GM12873 (cell line): ENCODE data around the gene PRKCA.

ENCODE experiments used
- CTCF ChIP-seq: IDR thresholded peaks from 2 replicates; pipeline ENCODE4 v1.5.1; 2012; ENCODE audit warnings: low read depth, mild to moderate bottlenecking, moderate library complexity, low read length, control low read depth; ENCODE audit not compliant: insufficient read depth; ENCODE audit errors: missing control alignments

The PRKCA gene

GRCh38 chr17:66583112-66583748 lies 280.8 kb downstream of the PRKCA start:
- no peak for TF ChIP-seq CTCF

GRCh38 chr17:66584927-66585326 lies 282.5 kb downstream of the PRKCA start:
- no peak for TF ChIP-seq CTCF

GRCh38 chr17:66585472-66585871 lies 283.1 kb downstream of the PRKCA start:
- no peak for TF ChIP-seq CTCF

GRCh38 chr17:66589892-66590291 lies 287.5 kb downstream of the PRKCA start:
- TF ChIP-seq CTCF = no peak

GRCh38 chr17:66593116-66593515 lies 290.7 kb downstream of the PRKCA start:
- TF ChIP-seq CTCF = no peak

GRCh38 chr17:66595893-66596292 lies 293.5 kb downstream of the PRKCA start:
- no peak for TF ChIP-seq CTCF

- no peak for TF ChIP-seq CTCF
Observed at GRCh38 chr17:66602659-66603384, 300.4 kb downstream of the PRKCA start.
